Mesothelial cell of epicardium (in vitro differentiated cells): ENCODE data around the gene INF2. TPM values are rescaled to one million over a fixed set of nuclear protein-coding genes. Genes with fewer than 3 reads are reported as not detected.
"Not testable (repeated sequence)": the region's sequence is repeated elsewhere in the genome, so short reads cannot be mapped to it uniquely, and the experiment has no call there.

Experiments used
- DNase-seq, 2 experiments: peaks; one replicate each; pipeline ENCODE4 v3.0.0; 2021; ENCODE audit warnings: low spot score in 2 of 2; ENCODE audit not compliant: unreplicated experiment in 2 of 2
- H3K27ac Mint-ChIP-seq: 2 replicates; pipeline ENCODE4 v1.8.0; 2021; ENCODE audit warnings: mixed read lengths
- H3K27me3 Mint-ChIP-seq: 2 replicates; pipeline ENCODE4 v1.8.0; 2021; ENCODE audit warnings: low read depth, mixed read lengths
- H3K36me3 Mint-ChIP-seq: 2 replicates; pipeline ENCODE4 v1.8.0; 2021; ENCODE audit warnings: mixed read lengths
- H3K4me1 Mint-ChIP-seq: 2 replicates; pipeline ENCODE4 v1.8.0; 2021; ENCODE audit warnings: mixed read lengths
- H3K4me3 Mint-ChIP-seq: 2 replicates; pipeline ENCODE4 v1.8.0; 2021; ENCODE audit warnings: mild to moderate bottlenecking, moderate library complexity, mixed read lengths
- H3K9me3 Mint-ChIP-seq: 2 replicates; pipeline ENCODE4 v1.8.0; 2021; ENCODE audit warnings: mixed read lengths
- total RNA-seq: library from RNA; stranded (reverse); gene quantifications from 3 replicates; pipeline ENCODE4 v1.2.1, GENCODE V29; 2021
- TF ChIP-seq, protein P1 (sequence below): fragments of 200-600 bp; sonication (generic); IDR thresholded peaks from one replicate; pipeline ENCODE4 v1.5.0; 2021; ENCODE audit warnings: antibody characterized with exemption; ENCODE audit not compliant: unreplicated experiment

The INF2 gene
- total RNA-seq, 1 donor from 2014 or later = 92.8 TPM

- no peak overlapping the region for H3K4me3 Mint-ChIP-seq
- TF ChIP-seq, protein P1, sequence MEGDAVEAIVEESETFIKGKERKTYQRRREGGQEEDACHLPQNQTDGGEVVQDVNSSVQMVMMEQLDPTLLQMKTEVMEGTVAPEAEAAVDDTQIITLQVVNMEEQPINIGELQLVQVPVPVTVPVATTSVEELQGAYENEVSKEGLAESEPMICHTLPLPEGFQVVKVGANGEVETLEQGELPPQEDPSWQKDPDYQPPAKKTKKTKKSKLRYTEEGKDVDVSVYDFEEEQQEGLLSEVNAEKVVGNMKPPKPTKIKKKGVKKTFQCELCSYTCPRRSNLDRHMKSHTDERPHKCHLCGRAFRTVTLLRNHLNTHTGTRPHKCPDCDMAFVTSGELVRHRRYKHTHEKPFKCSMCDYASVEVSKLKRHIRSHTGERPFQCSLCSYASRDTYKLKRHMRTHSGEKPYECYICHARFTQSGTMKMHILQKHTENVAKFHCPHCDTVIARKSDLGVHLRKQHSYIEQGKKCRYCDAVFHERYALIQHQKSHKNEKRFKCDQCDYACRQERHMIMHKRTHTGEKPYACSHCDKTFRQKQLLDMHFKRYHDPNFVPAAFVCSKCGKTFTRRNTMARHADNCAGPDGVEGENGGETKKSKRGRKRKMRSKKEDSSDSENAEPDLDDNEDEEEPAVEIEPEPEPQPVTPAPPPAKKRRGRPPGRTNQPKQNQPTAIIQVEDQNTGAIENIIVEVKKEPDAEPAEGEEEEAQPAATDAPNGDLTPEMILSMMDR = no peak
These were observed 30.3 kb upstream of the INF2 start for GRCh38 chr14:104659146-104659545.

DNA sequence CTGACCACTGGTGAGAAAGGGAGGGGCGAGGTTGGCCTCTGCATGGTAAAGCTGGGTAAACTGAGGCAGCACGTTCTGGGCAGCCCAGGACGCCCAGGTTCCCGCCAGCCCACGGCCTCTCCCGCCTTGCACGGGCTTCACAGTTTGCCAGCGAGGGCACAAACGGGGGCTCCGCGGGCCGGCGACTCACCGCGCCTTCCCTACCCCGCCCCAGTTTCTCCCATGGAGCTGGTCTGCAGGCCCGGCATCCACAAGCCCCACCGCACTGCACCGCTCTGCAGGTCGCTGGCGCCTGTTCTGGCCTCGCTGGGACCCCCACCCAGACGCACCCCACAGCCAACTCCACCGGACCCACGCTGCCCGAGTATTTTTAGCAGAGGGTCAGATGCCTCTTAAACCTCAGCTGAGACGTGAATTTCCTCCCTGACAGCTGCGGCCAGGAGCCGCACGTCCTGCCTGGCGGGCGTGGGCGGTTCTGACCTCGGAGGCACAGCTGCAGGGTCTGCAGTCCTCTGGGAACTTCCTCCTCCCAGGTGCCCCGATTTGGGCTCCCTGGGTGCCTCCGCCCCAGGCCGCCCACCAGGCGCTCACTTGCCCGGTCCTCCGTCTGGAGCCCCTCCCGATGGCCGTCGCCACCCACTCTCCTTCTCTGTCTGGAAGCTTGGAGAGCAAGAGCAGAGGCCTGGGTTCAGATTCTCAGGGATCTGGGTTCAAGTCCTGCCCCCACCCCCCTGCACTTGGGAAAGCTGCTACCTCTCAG lies 29.5 kb upstream of the INF2 start:
- H3K4me1 Mint-ChIP-seq = peaks cover 5% of the 10 kb centered on the region
- H3K27me3 Mint-ChIP-seq = peaks cover 2% of the 10 kb centered on the region
- H3K27ac Mint-ChIP-seq = no peak overlapping the region
- no peak overlapping the region for H3K4me3 Mint-ChIP-seq
- H3K36me3 Mint-ChIP-seq = no peaks in the 10 kb centered on the region
- peaks cover 7% of the 10 kb centered on the region for H3K9me3 Mint-ChIP-seq
- no peak for DNase-seq
- TF ChIP-seq, protein P1 = no peak

More at GRCh38 chr14:104659146-104659545, 30.3 kb upstream of the INF2 start:
- DNase-seq = no peak
- Mint-ChIP-seq H3K36me3 (peaks cover 2% of the 10 kb centered on the region), H3K27ac (no peak overlapping the region), H3K27me3 (peaks cover 4% of the 10 kb centered on the region), H3K9me3 (peaks cover 9% of the 10 kb centered on the region), H3K4me1 (peaks cover 5% of the 10 kb centered on the region)

DNA sequence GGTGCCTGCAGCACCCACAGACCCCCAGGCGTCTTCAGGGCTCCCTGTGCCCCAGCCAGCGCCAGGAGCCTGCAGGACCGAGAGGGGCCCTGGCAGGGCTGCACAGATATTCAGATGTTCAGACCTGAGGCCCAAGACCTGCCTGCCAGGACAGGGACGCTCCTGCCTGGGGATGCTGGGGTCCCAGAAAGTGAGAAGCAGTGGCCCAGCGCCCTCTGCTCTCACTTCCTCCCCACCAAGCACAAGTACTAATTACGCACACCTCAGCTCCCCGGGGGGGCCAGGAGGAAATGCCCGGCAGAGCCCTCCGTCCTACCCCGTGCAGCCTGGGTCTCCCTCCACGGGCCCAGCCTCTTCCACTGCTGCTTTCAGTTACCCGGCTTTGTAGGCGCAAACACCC lies 28.8 kb upstream of the INF2 start:
- Mint-ChIP-seq H3K27ac (no peak overlapping the region), H3K9me3 (peaks cover 7% of the 10 kb centered on the region), H3K4me1 (peaks cover 11% of the 10 kb centered on the region), H3K36me3 (no peaks in the 10 kb centered on the region), H3K4me3 (no peak overlapping the region), H3K27me3 (peaks cover 2% of the 10 kb centered on the region)
- TF ChIP-seq, protein P1 = no peak
- DNase-seq = no peak

- Mint-ChIP-seq H3K27me3 (no peaks in the 10 kb centered on the region), H3K4me1 (peaks cover 13% of the 10 kb centered on the region), H3K27ac (no peak overlapping the region), H3K4me3 (no peak overlapping the region), H3K36me3 (no peaks in the 10 kb centered on the region), H3K9me3 (peaks cover 7% of the 10 kb centered on the region)
- TF ChIP-seq, protein P1 = no peak
- no peak for DNase-seq
These were observed 28.3 kb upstream of the INF2 start for GRCh38 chr14:104661086-104661485.

GRCh38 chr14:104661528-104662157 lies 27.8 kb upstream of the INF2 start:
- peaks cover 14% of the 10 kb centered on the region for H3K4me1 Mint-ChIP-seq
- not testable (repeated sequence) for H3K27ac Mint-ChIP-seq, H3K27me3 Mint-ChIP-seq, H3K9me3 Mint-ChIP-seq, DNase-seq, H3K4me3 Mint-ChIP-seq, H3K36me3 Mint-ChIP-seq

DNA sequence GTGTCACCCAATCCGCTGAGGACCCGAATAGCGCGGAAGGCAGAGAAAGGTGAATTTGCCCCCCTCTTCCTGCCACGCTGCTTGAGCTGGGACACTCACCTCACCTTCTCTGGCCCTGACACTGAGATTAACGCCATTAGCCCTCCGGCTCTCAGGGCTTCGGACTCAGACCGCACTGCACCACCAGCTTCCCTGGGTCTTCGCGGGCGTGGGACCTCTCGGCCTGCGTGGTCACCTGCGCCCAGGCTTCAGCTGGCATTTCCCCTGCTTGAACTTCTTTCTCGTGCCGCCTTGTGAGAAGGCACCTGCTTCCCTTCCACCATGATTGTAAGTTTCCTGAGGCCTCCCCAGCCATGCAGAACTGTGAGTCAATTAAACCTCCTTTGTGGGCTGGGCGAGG lies 26.9 kb upstream of the INF2 start:
- DNase-seq, H3K27ac Mint-ChIP-seq, H3K27me3 Mint-ChIP-seq, H3K4me3 Mint-ChIP-seq, H3K36me3 Mint-ChIP-seq, H3K9me3 Mint-ChIP-seq: not testable (repeated sequence)
- peaks cover 14% of the 10 kb centered on the region for H3K4me1 Mint-ChIP-seq
